Stimulated activated CD4-positive, alpha-beta T cell treated with anti-CD3 and anti-CD28 coated beads, Interleukin-4, amount 100 ng/mL, for 4 hours (primary cell): ENCODE results near the gene ADAMTS4.

Experiments
- DNase-seq, 2 experiments: peaks; one replicate each; pipeline ENCODE4 v3.0.0-alpha.2; 2020

Gene ADAMTS4

DNA sequence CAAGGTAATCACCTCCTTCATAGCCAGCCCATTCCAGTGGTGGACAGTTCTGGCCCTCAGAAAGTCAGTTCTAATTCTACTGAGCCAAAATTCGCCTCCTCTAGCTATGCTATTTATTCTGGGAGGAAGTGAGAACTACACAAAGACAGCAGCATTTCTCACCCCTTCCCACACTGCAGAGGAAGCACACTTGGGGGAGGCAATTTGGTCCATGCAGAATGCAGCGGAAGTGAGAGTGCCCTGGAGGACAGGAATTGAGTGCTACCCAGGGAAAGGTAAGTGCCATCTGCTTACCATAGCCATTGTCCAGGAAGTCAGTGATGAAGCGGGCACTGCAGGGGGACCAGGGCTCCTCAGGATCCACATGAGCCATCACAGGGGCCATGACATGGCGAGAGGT is 3.7 kb downstream of the ADAMTS4 start:
- DNase-seq: no peak

DNA sequence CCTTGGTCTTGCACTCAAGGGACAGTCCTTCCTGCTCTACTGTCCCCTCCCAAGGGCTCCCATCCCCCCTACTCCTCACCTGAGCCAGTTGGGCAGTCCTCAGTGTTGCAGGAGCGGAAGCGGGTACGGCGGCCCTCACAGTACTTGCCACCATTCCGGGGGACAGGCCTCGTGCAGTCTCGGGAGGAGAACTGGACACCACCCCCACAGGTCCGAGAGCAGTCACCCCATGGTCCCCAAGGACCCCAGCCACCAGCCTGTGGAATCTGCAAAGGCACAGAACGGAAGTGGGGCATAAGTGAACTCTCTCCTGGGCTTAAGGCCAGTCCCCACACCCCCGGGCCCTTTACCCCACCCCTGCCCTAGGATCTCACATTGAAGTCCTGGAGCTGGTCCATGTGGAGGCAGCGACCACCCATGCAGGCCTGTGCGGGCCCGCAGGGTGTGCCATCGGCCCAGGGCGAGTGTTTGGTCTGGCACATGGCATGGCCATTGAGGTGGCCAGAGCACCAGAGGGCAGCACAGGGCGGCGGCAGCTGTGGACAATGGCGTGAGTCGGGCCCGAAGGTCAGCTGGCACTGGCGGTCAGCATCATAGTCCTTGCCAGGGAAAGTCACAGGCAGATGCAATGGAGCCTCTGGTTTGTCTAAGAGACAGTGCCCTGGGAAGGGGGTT is 5.2 kb downstream of the ADAMTS4 start:
- no peak for DNase-seq

DNA sequence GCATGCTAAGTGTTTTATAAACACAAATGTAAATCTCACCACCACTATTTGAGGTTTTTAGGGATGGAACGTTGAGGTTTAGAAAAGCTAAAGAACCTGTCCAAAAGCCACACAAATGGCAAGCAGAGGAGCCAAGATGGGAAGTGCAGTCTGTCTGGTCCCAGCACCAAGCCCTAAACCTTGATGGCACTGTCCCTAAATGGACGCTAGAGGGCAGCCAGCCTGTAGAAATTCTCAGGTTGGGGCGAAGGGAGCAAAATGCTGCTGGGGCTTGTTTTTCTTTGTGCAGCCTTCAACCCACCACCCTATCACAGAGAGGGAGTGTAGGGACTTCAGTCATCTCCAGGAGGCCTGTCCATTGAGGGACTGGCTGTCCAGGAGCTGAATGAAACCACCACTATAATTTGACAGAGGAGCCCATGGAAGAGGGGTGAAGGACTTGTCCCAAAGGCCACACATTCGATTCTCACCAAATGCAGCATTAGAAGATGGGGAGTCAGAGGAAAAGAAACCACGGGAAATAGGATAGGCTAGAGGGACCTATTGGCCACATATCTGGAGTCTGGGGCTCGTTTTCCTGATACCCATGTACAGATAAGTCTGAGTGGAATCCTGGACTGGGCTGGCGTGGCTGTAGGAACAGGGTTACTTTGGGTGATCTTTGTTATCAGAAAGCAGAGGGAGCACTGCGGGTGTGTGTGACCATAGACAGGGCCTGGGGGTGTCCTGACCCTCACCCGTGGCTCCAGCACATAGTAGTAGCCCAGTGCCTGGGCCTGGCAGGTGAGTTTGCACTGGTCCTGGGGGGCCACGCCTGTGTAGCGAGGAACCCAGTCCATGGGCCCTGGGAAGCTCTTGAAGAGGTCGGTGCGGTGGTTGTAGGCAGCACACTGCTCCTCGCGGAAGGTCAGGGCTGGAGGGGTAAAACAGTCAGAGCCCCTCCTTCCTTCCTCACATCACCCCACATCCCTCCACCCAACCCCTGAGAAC is 6.1 kb downstream of the ADAMTS4 start:
- DNase-seq: peak; percentile 49 to 61

DNA sequence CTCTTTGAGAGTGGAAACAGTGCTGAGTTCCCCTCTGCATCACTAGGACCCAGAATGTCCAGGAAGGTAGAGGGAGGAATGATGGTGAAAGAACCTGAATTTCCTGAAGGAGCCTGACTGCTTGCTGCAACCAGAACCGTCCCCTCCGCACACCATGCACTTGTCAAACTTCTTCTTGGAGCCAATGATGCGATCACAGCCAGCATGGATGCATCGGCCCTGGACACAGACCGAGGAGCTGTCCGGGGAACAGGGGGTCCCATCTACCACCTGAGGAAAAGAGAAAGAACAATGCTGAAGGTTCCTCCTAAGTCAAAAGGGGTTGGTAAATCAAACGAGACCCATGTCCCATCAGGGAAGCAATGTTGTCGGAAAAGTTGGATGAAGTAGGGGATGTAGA is 6.9 kb downstream of the ADAMTS4 start:
- no peak for DNase-seq

DNA sequence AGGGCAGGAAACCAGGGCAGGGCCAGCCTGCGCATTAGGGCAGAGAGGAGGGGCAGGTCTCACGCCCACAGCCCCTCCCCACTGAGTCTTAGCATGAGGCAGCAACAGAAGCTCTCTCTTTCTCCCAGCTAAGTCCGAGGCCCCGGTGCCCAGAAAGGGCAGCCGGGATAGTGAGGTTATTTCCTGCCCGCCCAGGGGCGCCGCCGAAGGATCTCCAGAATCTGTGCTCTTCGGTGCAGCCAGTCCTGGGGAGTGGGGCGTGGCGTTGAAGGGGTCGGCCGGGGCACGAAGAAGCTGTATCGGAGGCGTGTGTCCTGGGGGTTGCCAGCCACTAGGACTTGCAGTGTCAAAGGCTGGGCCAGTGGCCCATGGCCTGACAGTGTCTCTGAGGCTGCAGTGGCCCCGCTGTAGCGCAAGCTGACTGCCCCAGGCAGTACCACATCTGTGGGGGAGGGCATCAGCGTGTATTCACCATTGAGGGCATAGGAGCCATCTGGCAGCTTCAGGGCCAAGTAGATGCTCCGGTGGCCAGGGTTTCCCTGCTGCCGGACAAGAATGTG is 7.8 kb downstream of the ADAMTS4 start:
- no peak for DNase-seq

DNA sequence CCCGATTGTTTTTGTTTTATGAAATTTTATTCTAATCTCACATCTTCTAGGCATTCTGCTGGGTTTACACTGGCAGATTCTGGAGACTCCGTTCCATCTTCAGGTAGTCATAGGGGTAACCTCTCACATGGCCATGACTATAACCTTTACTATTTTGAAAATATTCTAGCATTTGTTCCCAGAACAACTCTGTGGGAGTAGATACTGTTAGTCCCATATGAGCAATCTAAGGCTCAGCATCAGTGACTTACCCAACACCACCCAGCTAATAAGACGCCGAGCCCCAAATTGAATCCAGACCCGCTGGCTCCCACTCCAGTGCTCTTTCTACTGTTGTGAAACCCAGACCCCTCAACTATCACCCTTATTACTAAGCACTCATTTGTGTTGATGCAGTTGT is 9.8 kb downstream of the ADAMTS4 start:
- DNase-seq: no peak

DNA sequence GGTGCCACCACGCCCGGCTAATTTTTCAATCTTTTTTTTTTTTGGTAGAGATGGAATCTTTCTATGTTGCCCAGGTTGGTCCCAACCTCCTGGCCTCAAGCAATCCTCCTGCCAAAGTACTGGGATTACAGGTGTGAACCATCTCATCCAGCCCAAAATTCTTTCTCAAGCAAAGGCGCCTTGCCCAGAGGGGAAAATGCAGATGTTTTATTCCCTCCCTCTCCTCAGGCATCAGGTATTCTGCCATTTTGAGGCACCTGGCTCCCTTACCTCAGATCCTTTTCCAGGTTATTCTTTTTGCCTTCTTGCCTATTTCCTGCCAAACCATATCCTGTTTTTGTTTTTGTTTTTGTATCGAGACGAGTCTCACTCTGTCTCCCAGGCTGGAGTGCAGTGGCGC is 10.5 kb downstream of the ADAMTS4 start:
- no peak for DNase-seq

DNA sequence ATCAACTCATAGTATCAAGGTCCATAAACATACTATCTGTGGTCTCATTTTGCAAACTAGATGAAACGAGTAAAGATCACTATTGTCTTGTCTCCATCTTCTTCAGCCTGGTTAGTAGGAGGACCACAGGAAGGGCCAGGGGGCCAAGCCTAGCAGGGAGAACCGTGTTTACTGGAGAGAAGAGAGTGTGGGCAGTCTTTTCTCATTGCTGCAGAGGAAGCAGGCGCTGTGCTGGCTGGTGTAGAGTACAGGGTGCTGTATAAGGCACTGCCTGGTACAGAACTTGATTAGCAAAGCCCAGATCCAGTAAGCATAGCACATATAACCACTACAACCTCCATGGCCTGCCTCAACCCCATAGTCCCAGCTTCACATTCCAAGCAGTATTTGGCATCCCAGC is 11.5 kb downstream of the ADAMTS4 start:
- DNase-seq: no peak

DNA sequence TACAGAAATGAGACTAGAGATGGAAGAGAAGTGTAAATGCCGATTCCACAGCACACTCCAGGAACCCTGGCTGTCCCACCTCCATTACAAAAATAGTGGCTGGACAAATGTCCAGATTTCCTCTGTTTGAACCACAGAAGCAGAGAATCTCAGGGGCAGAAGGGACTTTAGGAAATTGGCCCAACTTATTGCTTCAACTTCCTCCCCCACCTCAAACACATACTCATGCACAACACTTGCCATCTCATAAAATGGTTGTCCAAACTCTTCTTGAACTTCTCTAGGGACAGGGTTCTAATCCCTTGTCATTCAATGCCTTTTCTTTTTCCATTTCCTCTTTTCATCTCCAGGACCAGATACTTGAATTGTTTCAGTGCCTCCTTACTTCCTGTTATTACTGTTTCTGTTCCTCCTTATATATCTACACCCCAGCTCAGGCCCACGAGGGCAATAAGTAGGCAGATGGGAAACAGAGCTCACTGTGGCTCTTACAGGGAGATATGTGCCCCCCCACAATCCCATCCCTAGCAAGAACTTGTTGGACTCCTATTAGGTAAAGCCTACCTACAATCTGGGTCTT is 13.0 kb downstream of the ADAMTS4 start:
- DNase-seq: no peak

DNA sequence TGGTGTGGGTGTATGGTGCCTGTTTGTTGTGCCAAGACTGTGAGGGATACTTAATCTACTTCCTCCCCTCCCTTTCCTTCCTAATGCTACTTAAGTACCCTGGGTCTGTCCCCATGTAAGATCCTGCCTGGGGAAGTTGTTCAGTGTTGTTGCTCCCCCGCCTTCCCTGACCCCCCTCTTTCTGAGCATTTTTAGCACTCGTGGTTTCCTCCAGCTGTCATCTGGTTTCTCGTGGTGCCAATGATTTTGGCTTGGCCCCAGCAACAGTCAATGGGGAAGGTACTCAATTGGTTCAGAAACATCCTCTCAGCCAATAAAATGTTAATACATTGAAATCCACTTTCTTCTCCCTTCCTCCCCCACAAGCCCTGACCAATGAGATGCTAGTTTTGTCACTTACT is 13.6 kb downstream of the ADAMTS4 start:
- DNase-seq: peak; percentile 37 to 62

DNA sequence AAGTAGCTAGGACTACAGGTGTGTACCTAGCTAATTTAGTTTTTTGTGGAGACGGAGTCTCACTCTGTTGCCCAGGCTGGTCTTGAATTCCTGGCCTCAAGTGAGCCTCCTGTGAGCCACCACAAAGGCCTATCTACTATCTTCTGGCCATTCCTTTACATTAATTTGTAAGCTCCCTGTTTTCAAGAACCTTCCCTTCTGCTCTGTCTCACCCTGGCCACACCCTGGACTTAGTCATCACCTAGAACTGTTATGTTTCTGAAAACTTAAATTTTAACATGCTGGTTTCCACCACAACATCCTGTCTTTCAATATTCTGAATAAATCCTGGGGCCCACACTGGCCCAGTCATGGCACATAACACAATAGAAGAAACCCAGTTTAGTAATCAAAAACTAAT is 16.6 kb downstream of the ADAMTS4 start:
- peak; percentile 43 to 71 for DNase-seq

DNA sequence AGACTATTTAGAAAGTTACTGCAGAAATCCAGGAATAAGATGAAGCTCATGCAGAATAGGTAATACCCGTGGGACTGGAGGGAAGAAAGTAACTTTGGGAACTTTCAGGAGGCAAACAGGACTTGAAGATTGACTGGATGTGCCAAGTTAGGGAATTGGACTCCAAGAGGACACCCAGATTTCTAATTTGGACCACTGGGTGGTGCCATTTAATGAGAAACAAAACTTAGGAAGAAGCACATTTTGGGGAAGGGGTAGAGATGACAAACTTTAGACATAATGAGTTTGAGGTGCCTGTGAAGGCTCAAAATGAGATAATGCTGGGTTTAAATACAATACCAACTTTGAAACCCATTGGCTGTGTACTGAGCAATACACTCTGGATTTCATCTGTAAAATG is 18.2 kb downstream of the ADAMTS4 start:
- DNase-seq: no peak

DNA sequence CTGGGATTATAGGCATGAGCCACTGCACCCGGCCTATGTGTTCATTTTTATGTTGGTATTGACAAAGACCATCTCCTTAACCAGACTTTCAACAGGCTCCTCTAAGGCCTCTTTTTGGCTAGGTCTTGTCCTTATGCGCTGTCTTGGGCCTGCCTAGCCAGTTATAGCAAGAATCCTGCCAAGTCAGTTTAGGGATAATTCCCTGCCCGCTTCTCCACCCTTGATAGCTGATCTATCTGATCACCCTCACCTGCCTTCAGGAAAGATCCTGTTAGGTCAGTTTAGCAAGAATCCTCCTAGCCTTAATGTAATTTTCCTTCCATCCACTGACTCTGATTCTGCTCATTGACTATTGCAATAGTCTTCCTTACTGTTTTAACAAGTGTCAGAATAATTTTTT is 19.2 kb downstream of the ADAMTS4 start:
- no peak for DNase-seq

DNA sequence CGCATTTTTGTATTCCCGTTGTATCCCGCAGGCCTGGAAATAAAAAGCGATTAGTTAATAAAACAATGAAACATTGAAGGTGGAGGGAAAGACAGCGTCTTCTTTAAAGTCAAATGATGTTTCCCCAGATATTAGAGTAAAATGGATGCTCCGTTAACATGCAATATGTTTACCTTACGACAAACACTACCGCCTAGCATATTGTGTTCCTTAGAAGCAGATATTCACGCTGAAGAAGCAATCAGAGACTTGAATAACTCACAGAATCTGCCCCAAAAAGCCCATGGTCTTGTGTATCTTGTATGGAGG is 21.0 kb downstream of the ADAMTS4 start:
- DNase-seq: no peak

DNA sequence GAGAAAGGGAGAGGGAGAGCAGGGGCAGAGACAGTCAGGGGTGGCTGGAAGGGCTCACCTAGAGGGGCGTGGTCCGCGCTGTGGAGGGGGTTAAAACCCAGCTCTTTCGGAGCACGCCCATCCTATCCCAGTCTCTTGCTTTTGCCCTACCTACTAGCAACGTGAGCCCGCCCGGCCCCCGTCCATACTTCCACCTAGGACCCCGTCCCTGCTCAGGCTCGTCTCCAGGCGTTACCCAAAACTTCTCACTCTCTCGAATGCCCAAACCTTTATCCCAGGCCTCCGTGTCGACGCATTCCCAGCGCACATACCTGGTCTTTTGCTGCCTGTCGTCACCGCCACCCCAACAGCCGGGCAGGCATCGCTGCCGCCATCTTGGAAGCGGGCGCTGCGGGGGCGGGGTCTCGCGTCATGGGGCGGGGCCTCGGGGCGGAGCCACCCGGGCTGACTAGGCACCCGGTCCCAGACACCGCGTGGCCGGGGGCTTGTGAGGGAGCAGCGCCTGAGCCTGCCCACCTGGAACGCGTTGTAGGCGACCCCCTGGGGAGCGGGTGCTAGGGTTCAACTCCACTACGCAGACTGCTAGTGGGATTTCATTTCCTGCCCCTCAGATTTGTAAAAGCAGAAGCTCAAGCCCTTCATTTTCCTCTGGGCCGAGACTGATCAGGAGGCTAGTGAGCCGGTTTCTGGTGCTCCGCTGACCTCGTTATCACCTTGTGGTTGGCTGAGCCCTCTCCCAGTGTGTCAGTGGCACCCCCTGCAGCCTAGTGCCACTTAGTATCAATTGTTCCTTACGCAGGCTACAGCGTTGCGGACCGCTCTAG is 21.5 kb downstream of the ADAMTS4 start, which contains the start of gene B4GALT3:
TSS of gene B4GALT3 (minus strand) at position 396 of the 824 bp plus-strand sequence. CDS start 1,447 bp downstream, outside the sequence.
- peak; percentile 92 to 99 for DNase-seq

DNA sequence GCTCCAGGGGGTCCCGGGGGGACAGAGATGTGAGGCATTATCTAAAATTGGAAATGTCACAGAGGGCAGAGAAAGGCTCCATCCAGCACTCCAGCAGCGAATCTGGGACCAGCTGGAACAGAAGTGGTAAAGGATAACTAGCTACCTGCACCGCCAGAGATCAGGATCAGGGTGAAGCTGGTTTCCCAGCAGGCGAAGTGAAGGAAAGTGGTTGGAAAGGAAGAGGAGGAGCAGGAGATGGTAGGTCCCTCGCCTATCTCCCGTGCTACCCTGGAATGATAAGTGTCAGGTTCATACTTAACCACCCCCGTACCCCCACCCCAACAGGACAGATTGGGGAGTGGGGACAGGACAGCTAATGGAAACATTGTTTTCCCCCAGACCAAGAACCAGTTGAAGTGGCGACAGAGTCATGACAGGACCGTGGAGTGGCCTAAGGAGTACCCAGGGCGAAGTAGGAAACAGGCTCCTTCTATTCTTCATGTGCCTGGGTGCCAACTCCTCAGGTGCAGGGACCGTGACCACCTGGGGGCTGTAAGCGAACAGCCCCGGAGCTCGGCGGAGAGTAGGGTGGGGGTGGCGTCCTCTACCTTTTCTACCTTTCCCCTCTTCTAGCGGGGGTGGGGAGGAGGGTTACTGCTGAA is 22.3 kb downstream of the ADAMTS4 start:
- DNase-seq: no peak

DNA sequence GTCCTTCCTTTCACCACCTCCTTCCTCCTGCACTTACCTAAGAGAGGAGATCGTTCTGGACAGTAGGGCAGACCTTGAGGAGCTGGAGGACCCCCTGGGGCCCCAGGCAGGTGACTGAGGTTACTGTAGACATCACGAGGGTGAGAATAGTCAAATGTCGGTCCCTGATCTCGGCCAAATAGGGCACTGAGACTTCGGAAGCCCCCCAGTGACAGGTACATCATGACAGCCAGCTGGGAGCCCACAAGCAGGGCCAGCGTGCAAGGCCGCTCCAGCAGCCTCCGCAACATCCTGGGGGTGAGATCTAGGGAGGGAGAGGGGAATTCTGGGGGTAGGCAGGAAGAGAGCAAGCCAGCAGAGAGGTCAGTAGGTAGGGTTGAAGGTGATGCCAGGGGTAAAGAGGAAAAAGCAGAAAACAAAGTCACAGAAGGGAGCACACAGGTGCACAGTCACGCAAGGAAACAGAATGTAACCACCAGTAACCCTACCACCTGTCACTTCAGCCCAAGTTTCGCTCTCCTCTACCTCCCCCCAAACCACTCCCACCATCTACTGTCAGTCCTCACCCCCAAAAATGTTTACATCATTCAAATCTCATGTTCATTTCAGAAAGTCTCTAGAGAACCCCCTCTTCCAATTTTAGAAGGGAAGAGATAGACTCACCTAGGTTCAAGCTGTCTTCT is 22.9 kb downstream of the ADAMTS4 start:
- DNase-seq: no peak

DNA sequence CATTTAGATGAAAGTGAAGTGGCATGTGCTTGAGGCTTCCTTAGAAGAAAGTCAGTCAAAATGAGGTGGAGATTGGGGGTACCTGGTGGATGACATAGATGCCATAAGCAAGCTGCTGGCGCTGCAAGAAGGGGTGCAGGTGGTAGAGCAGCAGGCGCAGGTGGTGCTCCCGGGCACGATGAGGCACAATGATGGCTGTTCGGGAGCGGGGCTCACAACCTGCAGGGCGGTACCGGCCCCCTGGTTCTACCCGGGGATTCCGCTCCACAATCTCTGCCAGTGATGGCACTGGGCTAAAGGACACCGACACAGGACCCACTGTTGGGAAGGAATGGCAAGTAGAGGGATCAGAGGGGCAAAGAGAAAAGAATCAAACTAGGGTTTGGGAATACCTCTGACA is 23.9 kb downstream of the ADAMTS4 start:
- no peak for DNase-seq

DNA sequence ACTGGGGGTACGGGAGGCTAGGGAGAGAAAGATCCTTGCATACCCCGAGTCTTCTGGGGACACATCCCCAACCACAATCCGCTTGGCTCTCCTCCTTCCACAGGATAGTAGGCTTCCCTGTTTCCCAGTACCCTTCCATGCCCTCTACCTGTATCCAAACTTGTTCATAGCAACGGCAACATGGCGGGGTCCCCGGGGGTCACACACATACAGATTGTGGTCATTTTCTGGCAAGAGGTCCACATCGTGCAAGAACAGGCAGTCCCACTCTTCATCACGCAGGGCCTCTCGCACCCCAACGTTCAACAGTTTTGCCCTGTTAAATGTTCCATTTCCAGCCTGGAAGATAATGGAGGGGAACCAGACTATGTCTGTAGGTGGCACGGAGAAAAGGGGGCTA is 25.1 kb downstream of the ADAMTS4 start:
- no peak for DNase-seq

DNA sequence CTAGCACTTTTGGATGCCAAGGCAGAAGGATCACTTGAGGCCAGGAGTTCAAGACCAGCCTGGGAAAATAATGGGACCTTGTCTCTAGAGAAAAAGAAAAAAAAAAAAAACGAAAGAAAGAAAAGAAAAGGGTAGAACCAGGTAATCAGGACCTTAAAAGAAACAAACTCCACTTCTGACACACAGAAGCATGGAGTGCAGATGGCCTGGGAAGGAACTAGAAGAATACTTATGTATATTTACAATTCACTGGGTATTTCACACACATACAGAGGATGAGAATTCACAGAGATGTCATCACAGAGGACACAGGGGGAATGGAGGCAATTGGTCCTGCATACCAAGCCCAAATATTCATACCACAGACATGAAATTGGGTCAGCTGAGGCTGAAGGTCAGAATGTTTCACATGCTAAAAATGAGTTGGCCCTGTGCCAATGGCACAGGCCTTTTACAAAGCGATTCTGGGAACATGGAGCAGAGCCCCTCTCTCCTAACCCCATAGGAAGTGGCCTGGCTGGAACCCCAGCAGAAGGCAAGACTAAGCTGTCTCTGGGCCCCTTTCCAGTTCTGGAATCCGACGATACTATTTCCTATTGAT is 26.0 kb downstream of the ADAMTS4 start:
- DNase-seq: no peak

DNA sequence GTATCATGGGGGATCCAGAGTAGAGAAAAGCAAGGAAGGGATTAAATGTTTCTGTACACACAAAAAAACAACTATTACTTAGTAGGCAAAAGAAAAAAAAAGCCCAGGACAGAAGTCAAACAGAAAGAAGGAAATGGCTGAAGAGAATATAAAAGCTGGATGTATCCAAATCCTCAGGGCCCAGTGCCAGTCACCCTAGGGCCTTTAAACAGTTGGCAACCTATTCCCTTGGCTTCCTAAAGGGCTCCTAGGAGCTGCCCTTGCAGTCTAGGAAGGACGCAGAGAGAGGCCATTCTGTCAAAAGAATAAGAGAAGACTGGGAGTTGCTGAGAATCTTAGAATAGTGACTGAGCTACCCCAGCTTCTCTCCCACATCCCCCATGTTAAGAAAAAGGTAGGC is 26.5 kb downstream of the ADAMTS4 start:
- no peak for DNase-seq
